SK-N-SH treated with all-trans-retinoic acid at 6 μM for 48 hours (cell line): ENCODE data around the gene IL24.

Experiments
- ATAC-seq: fragments of 200-7000 bp; cut with Tn5 transposase; 3 replicates; pipeline ENCODE4 v1.9.1; 2020; ENCODE audit warnings: mild to moderate bottlenecking, moderate library complexity
- ARNTL ChIP-seq: fragments of 450-650 bp; formaldehyde crosslinking; IDR thresholded peaks from 2 replicates; pipeline ENCODE4 v1.5.0; 2020; ENCODE audit warnings: low read depth, mild to moderate bottlenecking, moderate library complexity, borderline replicate concordance
- BACH2 ChIP-seq: fragments of 250-450 bp; sonication (Bioruptor Pico); IDR thresholded peaks from 2 replicates; pipeline ENCODE4 v1.9.0; 2021; ENCODE audit warnings: mild to moderate bottlenecking, borderline replicate concordance
- CREB5 ChIP-seq: fragments of 250-450 bp; sonication (Bioruptor Pico); IDR thresholded peaks from 2 replicates; pipeline ENCODE4 v1.5.1; 2020; ENCODE audit warnings: low read depth, mild to moderate bottlenecking, moderate library complexity
- CSDC2 ChIP-seq: fragments of 250-450 bp; sonication (Bioruptor Pico); IDR thresholded peaks from 2 replicates; pipeline ENCODE4 v1.5.0; 2020; ENCODE audit warnings: mild to moderate bottlenecking, moderate library complexity
- CSRNP3 ChIP-seq: fragments of 250-450 bp; sonication (Bioruptor Pico); IDR thresholded peaks from 2 replicates; pipeline ENCODE4 v1.5.1; 2021; ENCODE audit warnings: mild to moderate bottlenecking, moderate library complexity
- ESRRG ChIP-seq: fragments of 250-450 bp; sonication (Bioruptor Pico); IDR thresholded peaks from 2 replicates; pipeline ENCODE4 v1.6.1; 2021; ENCODE audit warnings: mild to moderate bottlenecking
- GLIS3 ChIP-seq: fragments of 250-450 bp; sonication (Bioruptor Pico); IDR thresholded peaks from 2 replicates; pipeline ENCODE4 v1.5.0; 2020; ENCODE audit warnings: mild to moderate bottlenecking, moderate library complexity
- ISL1 ChIP-seq: fragments of 250-450 bp; sonication (Bioruptor Pico); IDR thresholded peaks from 2 replicates; pipeline ENCODE4 v2.1.2; 2022; ENCODE audit warnings: mild to moderate bottlenecking, moderate library complexity
- OSR1 ChIP-seq: fragments of 250-450 bp; sonication (Bioruptor Pico); IDR thresholded peaks from 2 replicates; pipeline ENCODE4 v1.8.0; 2022; ENCODE audit warnings: moderate library complexity, mild to moderate bottlenecking, inconsistent platforms
- PATZ1 ChIP-seq: fragments of 250-450 bp; sonication (Bioruptor Pico); IDR thresholded peaks from 2 replicates; pipeline ENCODE4 v1.8.0; 2020; ENCODE audit warnings: mild to moderate bottlenecking, moderate library complexity, borderline replicate concordance
- POU6F1 ChIP-seq: fragments of 250-450 bp; sonication (Bioruptor Pico); IDR thresholded peaks from 2 replicates; pipeline ENCODE4 v1.8.0; 2021; ENCODE audit warnings: low read depth, mild to moderate bottlenecking, moderate library complexity, borderline replicate concordance
- PPARA ChIP-seq: fragments of 250-450 bp; sonication (Bioruptor Pico); IDR thresholded peaks from 2 replicates; pipeline ENCODE4 v1.5.0; 2020; ENCODE audit warnings: mild to moderate bottlenecking, borderline replicate concordance
- RARB ChIP-seq: fragments of 250-450 bp; sonication (Bioruptor Pico); IDR thresholded peaks from 2 replicates; pipeline ENCODE4 v1.8.0; 2021; ENCODE audit warnings: mild to moderate bottlenecking, moderate library complexity
- TCF4 ChIP-seq: fragments of 250-450 bp; sonication (Bioruptor Pico); IDR thresholded peaks from 2 replicates; pipeline ENCODE4 v1.8.0; 2021; ENCODE audit warnings: mild to moderate bottlenecking, moderate library complexity, borderline replicate concordance
- TOX ChIP-seq: fragments of 250-450 bp; sonication (Bioruptor Pico); IDR thresholded peaks from 2 replicates; pipeline ENCODE4 v1.8.0; 2021; ENCODE audit warnings: mild to moderate bottlenecking, moderate library complexity, borderline replicate concordance
- TSHZ2 ChIP-seq: fragments of 250-450 bp; sonication (Bioruptor Pico); IDR thresholded peaks from 2 replicates; pipeline ENCODE4 v1.5.0; 2020; ENCODE audit warnings: mild to moderate bottlenecking, moderate library complexity
- ZC3H10 ChIP-seq: fragments of 250-450 bp; sonication (Bioruptor Pico); IDR thresholded peaks from 2 replicates; pipeline ENCODE4 v1.5.1; 2021; ENCODE audit warnings: mild to moderate bottlenecking, moderate library complexity
- ZFP3 ChIP-seq: fragments of 250-450 bp; sonication (Bioruptor Pico); IDR thresholded peaks from 2 replicates; pipeline ENCODE4 v1.5.0; 2020; ENCODE audit warnings: mild to moderate bottlenecking, moderate library complexity
- ZFP30 ChIP-seq: fragments of 450-650 bp; formaldehyde crosslinking; IDR thresholded peaks from 2 replicates; pipeline ENCODE4 v1.5.0; 2022; ENCODE audit warnings: mild to moderate bottlenecking, moderate library complexity
- ZNF565 ChIP-seq: fragments of 450-650 bp; formaldehyde crosslinking; conservative IDR thresholded peaks from 2 replicates; pipeline ENCODE4 v1.5.0; 2020; ENCODE audit warnings: low read depth, mild to moderate bottlenecking, moderate library complexity
- ZNF70 ChIP-seq: fragments of 450-650 bp; formaldehyde crosslinking; IDR thresholded peaks from 2 replicates; pipeline ENCODE4 v1.5.0; 2020; ENCODE audit warnings: mild to moderate bottlenecking, moderate library complexity
- ZNF8 ChIP-seq: fragments of 450-650 bp; formaldehyde crosslinking; IDR thresholded peaks from 2 replicates; pipeline ENCODE4 v1.5.0; 2020; ENCODE audit warnings: mild to moderate bottlenecking, moderate library complexity

The IL24 gene

GRCh38 chr1:206855859-206856258 is 41.4 kb upstream of the IL24 start:
- ATAC-seq: no peak
- TF ChIP-seq ZNF70 (CRISPR knock-in tag) (no peak), ZNF8 (no peak), BACH2 (CRISPR knock-in tag) (no peak), ISL1 (CRISPR knock-in tag) (no peak), CSDC2 (no peak), CREB5 (CRISPR knock-in tag) (no peak), ESRRG (CRISPR knock-in tag) (no peak), RARB (CRISPR knock-in tag) (no peak), POU6F1 (no peak), ZFP3 (CRISPR knock-in tag) (no peak), GLIS3 (CRISPR knock-in tag) (no peak), CSRNP3 (CRISPR knock-in tag) (no peak)

- peak; percentile 74 for ATAC-seq
- TF ChIP-seq CSDC2 (no peak), CREB5 (CRISPR knock-in tag) (no peak), ARNTL (CRISPR knock-in tag) (no peak), ZNF565 (no peak), ZC3H10 (CRISPR knock-in tag) (no peak), ESRRG (CRISPR knock-in tag) (no peak), BACH2 (CRISPR knock-in tag) (no peak), POU6F1 (no peak), PPARA (CRISPR knock-in tag) (no peak), OSR1 (CRISPR knock-in tag) (no peak), ZFP30 (CRISPR knock-in tag) (no peak), TOX (CRISPR knock-in tag) (no peak), ISL1 (CRISPR knock-in tag) (no peak), TSHZ2 (CRISPR knock-in tag) (no peak), PATZ1 (CRISPR knock-in tag) (no peak), RARB (CRISPR knock-in tag) (no peak), TCF4 (CRISPR knock-in tag) (no peak)
Observed at GRCh38 chr1:206856674-206857464, 40.4 kb upstream of the IL24 start.
